AG09309 (cell line): ENCODE results near the gene CDKN3.
"Not testable (repeated sequence)": the region's sequence is repeated elsewhere in the genome, so short reads cannot be mapped to it uniquely, and the experiment has no call there.

Experiments used
- DNase-seq: peaks from one replicate; pipeline ENCODE4 v3.0.0-alpha.2; 2010; ENCODE audit warnings: low read depth
- H3K4me3 ChIP-seq: 2 replicates; pipeline ENCODE4 v1.5.1; 2011; ENCODE audit warnings: mild to moderate bottlenecking, low read depth, low read length, moderate library complexity; ENCODE audit not compliant: control insufficient read depth
- TF ChIP-seq, protein P1 (sequence below): IDR thresholded peaks from 2 replicates; pipeline ENCODE4 v1.5.1; 2011; ENCODE audit warnings: mild to moderate bottlenecking, low read depth, low read length, inconsistent platforms; ENCODE audit not compliant: insufficient read depth, control insufficient read depth; ENCODE audit errors: missing control alignments

The CDKN3 gene

DNA sequence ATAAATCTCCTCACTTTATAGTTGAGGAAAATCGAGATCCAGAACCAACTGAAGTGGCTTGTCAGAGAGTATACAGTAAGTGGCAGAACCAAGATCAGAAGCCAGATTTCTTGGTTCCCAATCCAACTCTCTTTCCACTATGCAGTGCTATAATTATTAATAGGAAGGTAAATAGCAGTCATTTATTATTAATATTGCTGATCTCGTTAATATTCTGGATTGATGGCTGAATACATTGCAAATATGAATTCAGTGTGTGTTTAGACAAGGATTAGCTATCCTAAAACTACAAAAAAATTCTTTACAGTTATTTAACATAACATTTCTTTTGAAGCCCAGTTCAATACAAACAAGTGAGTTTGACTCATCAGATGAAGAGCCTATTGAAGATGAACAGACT, 2.8 kb downstream of the CDKN3 start:
- TF ChIP-seq, protein P1, sequence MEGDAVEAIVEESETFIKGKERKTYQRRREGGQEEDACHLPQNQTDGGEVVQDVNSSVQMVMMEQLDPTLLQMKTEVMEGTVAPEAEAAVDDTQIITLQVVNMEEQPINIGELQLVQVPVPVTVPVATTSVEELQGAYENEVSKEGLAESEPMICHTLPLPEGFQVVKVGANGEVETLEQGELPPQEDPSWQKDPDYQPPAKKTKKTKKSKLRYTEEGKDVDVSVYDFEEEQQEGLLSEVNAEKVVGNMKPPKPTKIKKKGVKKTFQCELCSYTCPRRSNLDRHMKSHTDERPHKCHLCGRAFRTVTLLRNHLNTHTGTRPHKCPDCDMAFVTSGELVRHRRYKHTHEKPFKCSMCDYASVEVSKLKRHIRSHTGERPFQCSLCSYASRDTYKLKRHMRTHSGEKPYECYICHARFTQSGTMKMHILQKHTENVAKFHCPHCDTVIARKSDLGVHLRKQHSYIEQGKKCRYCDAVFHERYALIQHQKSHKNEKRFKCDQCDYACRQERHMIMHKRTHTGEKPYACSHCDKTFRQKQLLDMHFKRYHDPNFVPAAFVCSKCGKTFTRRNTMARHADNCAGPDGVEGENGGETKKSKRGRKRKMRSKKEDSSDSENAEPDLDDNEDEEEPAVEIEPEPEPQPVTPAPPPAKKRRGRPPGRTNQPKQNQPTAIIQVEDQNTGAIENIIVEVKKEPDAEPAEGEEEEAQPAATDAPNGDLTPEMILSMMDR, result no peak
- H3K4me3 ChIP-seq, result no peak overlapping the region
- no peak for DNase-seq

DNA sequence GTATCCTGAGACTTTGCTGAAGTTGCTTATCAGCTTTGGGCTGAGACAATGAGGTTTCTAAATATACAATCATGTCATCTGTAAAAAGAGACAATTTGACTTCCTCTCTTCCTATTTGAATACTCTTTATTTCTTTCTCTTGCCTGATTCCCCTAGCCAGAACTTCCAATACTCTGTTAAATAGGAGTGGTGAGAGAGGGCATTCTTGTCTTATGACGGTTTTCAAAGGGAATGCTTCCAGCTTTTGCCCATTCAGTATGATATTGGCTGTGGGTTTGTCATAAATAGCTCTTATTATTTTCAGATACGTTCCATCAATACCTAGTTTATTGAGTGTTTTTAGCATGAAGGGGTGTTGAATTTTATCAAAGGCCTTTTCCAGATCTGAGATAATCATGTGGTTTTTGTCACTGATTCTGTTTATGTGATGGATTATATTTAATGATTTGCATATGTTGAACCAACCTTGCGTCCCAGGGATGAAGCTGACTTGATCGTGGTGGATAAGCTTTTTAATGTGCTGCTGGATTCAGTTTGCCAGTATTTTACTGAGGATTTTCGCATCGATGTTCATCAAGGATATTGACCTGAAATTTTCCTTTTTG, 6.7 kb downstream of the CDKN3 start:
- not testable (repeated sequence) for DNase-seq, H3K4me3 ChIP-seq

DNA sequence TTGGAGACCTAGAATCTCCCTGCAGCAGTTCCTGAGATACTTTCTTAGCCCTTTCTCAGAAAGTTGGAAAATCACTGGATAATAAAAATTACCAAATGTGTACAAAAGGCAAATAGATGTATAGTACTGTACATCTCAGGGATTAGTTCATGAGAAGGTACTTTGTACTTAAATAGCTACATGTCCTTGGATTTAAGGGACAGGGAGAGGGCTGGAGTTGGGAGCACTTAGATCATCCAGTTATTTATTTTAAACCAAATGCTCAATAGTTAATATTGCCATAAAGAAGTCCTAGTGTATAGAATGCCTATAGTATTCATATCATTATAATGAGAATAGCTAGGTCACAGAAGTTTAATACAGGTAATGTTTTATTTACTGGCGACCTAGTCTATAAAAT, 13.4 kb downstream of the CDKN3 start:
- TF ChIP-seq, protein P1, result no peak
- DNase-seq, result no peak
- no peak overlapping the region for H3K4me3 ChIP-seq

DNA sequence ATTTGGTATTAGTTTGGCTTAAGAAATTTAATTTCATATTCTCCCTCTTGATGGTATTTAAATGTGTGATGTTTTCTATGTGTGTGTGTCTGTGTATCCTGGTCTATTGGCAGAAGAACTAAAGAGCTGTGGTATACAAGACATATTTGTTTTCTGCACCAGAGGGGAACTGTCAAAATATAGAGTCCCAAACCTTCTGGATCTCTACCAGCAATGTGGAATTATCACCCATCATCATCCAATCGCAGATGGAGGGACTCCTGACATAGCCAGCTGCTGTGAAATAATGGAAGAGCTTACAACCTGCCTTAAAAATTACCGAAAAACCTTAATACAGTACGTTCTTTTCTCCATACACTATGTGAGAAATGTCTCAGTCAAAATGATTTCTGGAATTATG, 14.6 kb downstream of the CDKN3 start:
- no peak overlapping the region for H3K4me3 ChIP-seq
- TF ChIP-seq, protein P1, result no peak
- DNase-seq, result no peak

DNA sequence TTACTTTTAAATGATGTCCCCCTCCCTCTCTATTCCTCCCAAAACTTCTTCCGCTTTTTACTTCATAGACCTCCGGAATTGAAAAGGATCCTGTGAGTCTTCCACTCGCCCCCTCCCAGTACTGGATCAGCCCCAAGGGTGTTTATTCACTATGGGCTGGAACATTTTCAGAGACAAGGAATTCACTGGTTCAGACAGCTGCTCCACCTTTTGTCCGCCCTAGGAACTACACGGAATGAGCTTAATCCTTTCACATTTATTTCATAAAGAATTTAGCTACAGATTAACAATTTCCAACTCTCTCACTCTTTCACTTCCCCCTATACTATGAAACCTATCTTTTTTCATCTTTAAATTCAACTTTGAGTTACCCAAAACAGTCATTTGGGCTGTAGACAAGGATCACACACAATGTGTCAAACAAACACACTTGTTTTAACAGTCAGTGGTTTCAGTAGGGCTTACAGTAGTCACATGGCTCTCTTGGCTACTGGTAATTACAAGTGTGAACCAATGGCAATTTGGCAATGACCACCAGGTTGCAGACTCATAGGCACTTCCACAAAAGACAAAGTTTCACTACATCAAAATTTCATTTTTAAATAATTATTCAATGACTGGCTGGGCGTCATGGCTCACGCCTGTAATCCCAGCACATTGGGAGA, 23.8 kb downstream of the CDKN3 start:
- H3K4me3 ChIP-seq, result no peak overlapping the region
- TF ChIP-seq, protein P1, result peak; percentile 69
- DNase-seq, result no peak

DNA sequence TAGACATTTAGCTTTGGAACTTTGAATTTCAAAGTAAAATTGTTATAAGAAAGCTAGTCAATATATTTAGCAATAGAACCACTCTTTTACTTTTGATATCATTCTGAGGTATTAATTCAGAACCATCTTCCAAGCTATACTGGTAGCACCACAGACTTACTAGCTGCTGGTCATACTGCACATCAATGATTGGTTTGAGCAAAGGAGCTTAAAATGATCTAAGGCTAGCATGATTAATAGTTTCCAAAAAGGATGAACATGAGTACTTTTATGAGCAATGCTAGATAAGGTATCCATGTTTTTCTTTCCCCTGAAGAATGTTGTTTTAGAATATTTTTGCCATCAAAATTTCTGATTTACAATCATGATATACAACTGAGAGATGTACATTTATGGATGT, 27.2 kb downstream of the CDKN3 start:
- TF ChIP-seq, protein P1, result no peak
- DNase-seq, result no peak
- H3K4me3 ChIP-seq, result no peak overlapping the region

DNA sequence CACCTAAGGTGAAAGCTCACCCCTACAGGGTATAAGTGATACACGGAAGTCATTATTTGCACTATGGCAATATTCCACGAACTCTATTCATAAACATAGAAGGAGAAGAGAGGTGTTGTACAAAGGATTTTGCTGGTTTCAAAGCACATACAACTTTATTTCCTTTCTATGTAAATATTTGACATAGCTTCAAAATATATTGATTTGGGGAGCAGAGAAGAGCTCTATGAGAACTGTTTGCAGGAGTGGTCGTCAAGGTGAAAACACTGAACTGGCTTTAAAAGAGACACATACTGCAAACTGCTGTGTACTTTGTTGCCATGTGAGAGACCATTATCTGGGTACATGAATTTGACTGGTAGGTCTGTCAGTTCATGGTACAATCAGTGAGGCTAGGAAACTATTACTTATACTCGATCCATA, 27.7 kb downstream of the CDKN3 start:
- H3K4me3 ChIP-seq, result no peak overlapping the region
- TF ChIP-seq, protein P1, result no peak
- no peak for DNase-seq
